Airway epithelial cell (primary cell): ENCODE data around the gene RNASET2. TPM values are rescaled to one million over a fixed set of nuclear protein-coding genes. Genes with fewer than 3 reads are reported as not detected.

Experiments used
- total RNA-seq: library from RNA; depleted of rRNA; stranded (reverse); fragments of >200 nt; gene quantifications from 2 replicates; pipeline ENCODE4 v1.2.3, GENCODE V29; 2015

The RNASET2 gene, protein sequence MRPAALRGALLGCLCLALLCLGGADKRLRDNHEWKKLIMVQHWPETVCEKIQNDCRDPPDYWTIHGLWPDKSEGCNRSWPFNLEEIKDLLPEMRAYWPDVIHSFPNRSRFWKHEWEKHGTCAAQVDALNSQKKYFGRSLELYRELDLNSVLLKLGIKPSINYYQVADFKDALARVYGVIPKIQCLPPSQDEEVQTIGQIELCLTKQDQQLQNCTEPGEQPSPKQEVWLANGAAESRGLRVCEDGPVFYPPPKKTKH
- 20.5 and 36.9 TPM in 2 replicates for total RNA-seq

DNA sequence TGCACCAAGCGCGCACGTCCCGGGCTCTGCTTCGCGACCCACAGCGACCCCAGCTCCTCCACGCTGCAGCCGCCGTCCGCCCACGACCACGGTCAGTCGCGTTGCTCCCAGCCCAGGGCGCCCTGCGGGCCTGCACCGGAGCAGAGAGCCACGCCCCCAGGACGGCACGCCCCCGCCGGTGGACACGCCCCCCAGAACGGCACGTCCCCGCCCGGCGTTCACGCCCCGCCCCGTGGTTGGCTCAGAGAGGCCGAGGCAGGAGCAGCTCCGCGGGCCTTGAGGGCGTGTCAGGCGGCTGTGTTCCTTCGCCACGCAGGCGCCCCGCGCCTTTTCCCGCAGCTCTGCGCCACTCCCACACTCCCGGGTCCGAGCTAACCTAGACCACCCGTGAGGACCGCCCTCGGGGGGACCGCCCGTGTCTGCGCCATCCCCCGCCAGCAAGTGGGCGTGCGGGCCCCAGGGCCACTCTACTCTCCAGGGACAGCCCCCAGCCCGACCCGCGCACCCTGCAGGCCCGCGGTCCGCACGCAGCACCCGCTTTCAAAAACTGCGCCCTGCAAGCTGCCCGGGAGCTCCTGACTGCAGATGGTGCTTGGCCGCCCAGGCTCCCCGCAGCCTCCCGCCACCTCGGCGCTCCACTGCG is at the start of gene RNASET2:
RNASET2 (minus strand) TSS at position 107 of the 643 bp plus-strand sequence. CDS start 368 bp downstream, outside the sequence.

DNA sequence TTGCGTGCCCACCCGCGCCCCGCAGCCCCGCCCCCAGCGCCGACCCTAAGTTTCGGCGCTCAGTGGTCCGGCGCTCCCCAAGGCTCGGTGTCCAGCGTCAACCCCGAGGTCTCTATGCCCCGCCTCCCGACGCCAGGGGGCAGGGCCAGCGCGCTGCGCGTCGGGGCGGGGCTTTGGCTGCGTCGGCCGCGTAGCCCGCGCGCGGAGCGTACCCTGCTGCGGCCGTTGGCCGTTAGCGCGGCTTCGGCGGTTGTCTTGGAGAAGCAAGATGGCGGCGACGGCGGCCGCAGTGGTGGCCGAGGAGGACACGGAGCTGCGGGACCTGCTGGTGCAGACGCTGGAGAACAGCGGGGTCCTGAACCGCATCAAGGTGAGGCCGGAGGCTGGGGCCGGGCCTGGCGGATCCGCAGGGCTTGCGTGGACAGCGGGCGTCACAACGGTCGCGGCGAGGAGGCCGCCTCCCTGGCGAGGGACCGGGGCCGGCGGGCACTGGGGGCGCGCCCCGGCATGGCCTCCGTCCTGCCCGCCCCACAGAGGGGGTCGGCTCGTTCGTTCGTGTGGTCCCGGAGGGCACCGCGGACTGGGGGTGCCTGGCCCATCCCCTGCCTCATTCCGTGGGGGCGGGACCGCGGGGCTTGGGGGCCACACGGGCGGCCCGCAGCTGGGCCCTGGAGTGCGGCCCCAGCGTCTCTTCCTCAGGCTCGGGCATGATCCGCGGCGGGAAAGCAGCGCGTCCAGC is 43.0 kb upstream of the RNASET2 start, which contains the start of gene CEP43:
CEP43 (plus strand) TSS at position 253 of the 739 bp plus-strand sequence; CDS start at position 269, 16 bp downstream.

Other genes with a start within 250 kb of the RNASET2 start
- gene CEP43, start 42.8 kb upstream of the RNASET2 start, total RNA-seq: 6.6 and 11.6 TPM in 2 replicates
- gene CCR6, start 166.5 kb upstream of the RNASET2 start, total RNA-seq: not detected in 2 replicates
- not detected in 2 replicates for gene GPR31, start 201.4 kb upstream of the RNASET2 start, total RNA-seq